Umbilical cord (tissue), 2 donors: Measurements from ENCODE around the gene SERPIND1. TPM values are rescaled to one million over a fixed set of nuclear protein-coding genes. Genes with fewer than 3 reads are reported as not detected.

Experiments used
- DNase-seq: peaks from one replicate; pipeline ENCODE4 v3.0.0-alpha.2; 2015; ENCODE audit warnings: low spot score
- total RNA-seq: library from RNA; depleted of rRNA; stranded (reverse); fragments of >200 nt; gene quantifications from one replicate; pipeline ENCODE4 v1.2.3, GENCODE V29; 2014; ENCODE audit warnings: low replicate concordance; ENCODE audit not compliant: insufficient read depth

The SERPIND1 gene
- total RNA-seq, 1 donor from 2014 or later, result 5.1 TPM

- no peak for DNase-seq
These were observed 1.8 kb upstream of the SERPIND1 start for GRCh38 chr22:20771918-20772625.

GRCh38 chr22:20774882-20775281, 969 bp downstream of the SERPIND1 start:
- no peak for DNase-seq

- no peak for DNase-seq
These were observed 1.5 kb downstream of the SERPIND1 start for GRCh38 chr22:20775342-20775895.

GRCh38 chr22:20776624-20777405, 2.9 kb downstream of the SERPIND1 start:
- DNase-seq, result no peak

GRCh38 chr22:20777420-20778177, 3.7 kb downstream of the SERPIND1 start:
- peak; percentile 90 for DNase-seq

- peak; percentile 93 for DNase-seq
These were observed 5.3 kb downstream of the SERPIND1 start for GRCh38 chr22:20779014-20779817.

GRCh38 chr22:20779818-20780158, 5.9 kb downstream of the SERPIND1 start:
- peak; percentile 55 for DNase-seq

- DNase-seq, result no peak
These were observed 7.5 kb downstream of the SERPIND1 start for GRCh38 chr22:20781272-20781990.

GRCh38 chr22:20782083-20782482, 8.2 kb downstream of the SERPIND1 start:
- DNase-seq, result no peak

GRCh38 chr22:20782596-20783299, 8.8 kb downstream of the SERPIND1 start:
- no peak for DNase-seq

- no peak for DNase-seq
These were observed 9.4 kb downstream of the SERPIND1 start for GRCh38 chr22:20783300-20783673.

GRCh38 chr22:20783844-20784723, 10.2 kb downstream of the SERPIND1 start:
- DNase-seq, result peak; percentile 57

- no peak for DNase-seq
These were observed 11.5 kb downstream of the SERPIND1 start for GRCh38 chr22:20785415-20785814.

GRCh38 chr22:20786048-20786447, 12.1 kb downstream of the SERPIND1 start:
- no peak for DNase-seq

- DNase-seq, result no peak
These were observed 12.6 kb downstream of the SERPIND1 start for GRCh38 chr22:20786536-20786979.

GRCh38 chr22:20787223-20787622, 13.3 kb downstream of the SERPIND1 start:
- DNase-seq, result no peak

- no peak for DNase-seq
These were observed 14.1 kb downstream of the SERPIND1 start for GRCh38 chr22:20787746-20788626.
